Pulmonary artery endothelial cell (primary cell): ENCODE measurements around the gene BAG2. TPM values are rescaled to one million over a fixed set of nuclear protein-coding genes. Genes with fewer than 3 reads are reported as not detected.

Source experiments
- DNase-seq: peaks from one replicate; pipeline ENCODE4 v3.0.0-alpha.2; 2011; ENCODE audit warnings: low read depth, low spot score
- total RNA-seq: library from RNA; depleted of rRNA; stranded (reverse); fragments of >200 nt; gene quantifications from 2 replicates; pipeline ENCODE4 v1.2.3, GENCODE V29; 2014

Gene BAG2
- total RNA-seq, 1 donor from 2014 or later = 4.0 TPM

DNA sequence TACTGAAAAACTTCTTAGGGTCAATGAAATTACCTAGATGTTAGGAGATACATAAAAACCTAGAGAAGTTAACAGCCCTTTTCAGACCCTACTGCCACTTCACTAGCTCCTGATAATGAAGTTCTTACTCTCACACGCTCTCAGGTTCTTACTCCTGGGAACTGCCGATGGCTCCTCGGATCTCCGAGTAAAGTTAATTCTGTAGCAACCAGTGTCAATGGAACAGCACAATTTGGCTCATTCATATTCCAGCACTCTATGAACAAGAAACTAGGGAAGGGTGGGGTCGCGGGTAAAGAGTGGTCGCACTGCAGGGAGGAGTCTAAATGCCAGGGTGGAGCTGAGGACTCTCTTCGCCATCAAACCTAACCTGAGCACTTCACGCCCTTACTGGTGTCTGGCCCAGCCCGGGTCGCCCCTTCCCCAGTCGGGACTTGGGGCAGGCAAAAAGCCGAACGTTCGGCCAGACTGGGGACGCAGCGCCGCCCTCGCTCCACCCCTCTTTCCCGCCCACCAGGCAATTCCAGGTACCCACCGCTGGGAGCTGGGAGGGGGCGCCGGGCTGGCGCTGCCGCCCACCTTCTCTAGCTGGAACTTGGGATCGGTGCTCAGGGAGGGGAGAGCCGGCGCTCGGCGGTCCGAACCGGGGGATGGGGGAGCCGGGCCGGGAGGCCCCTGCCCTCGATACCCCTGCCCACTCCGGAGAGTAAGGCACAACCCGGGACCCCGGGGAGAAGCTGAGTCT lies 49.2 kb downstream of the BAG2 start:
- peak; percentile 7 for DNase-seq

- peak; percentile 19 for DNase-seq
Observed at GRCh38 chr6:57221936-57222742, 50.0 kb downstream of the BAG2 start, which contains the start of gene RAB23. Gene RAB23, minus strand, starts transcription at chr6:57222307. Its CDS starts 11,927 bp downstream, at chr6:57210380.

DNA sequence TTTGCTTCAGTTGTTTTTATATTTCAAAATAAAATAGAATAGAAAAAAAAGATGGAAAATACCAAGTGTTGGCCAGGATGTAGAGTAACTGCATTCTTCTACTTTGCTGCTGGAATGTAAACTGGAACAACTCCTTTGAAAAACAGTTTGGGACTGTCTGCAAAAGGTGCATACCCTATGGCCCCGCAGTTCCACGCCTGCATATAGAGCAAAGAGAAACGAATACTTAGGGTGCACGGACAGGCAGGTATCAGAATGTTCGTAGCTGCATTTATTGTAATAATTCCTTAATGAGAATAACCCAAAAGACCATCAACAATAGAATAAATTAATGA lies 50.6 kb downstream of the BAG2 start:
- no peak for DNase-seq

GRCh38 chr6:57224769-57225515 lies 52.8 kb downstream of the BAG2 start:
- DNase-seq = no peak

DNA sequence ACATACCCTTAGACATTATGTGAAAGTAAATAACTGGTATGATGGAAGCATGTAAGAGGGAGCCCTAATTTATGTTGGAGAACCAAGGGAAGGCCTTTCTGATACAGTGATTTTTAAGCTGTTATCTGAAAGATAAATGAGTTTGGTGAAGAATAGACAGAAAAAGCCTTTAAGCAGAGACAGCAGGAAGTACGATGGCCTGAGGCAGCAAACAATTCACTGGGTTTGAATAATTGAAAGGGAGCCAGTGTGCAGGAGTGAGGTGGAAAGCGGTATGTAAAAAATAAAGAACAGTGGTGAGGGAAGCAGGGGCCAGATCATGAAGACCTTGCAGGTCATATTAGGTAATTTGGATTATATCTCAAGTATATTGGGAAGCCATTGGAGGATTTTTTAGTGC lies 54.1 kb downstream of the BAG2 start:
- DNase-seq = no peak

Other genes starting within 250 kb of the BAG2 start
- gene BEND6, start 217.2 kb upstream of the BAG2 start, total RNA-seq = 1.2 and 1.8 TPM in 2 replicates
- 13.1 and 18.5 TPM in 2 replicates for gene KIAA1586, start 125.6 kb upstream of the BAG2 start, total RNA-seq
- gene ZNF451, start 82.1 kb upstream of the BAG2 start, total RNA-seq = 54.4 and 56.1 TPM in 2 replicates
- 16.5 and 16.8 TPM in 2 replicates for gene RAB23, start 50.0 kb downstream of the BAG2 start, total RNA-seq
- 22.0 and 37.0 TPM in 2 replicates for gene PRIM2, start 145.3 kb downstream of the BAG2 start, total RNA-seq